HFFc6 (cell line): ENCODE results near the gene POSTN. TPM values are rescaled to one million over a fixed set of nuclear protein-coding genes. Genes with fewer than 3 reads are reported as not detected.
A peak's percentile ranks its signal among the peaks of the same experiment; 100 is the strongest.

Experiments
- DNase-seq: peaks from one replicate; pipeline ENCODE4 v3.0.0-alpha.2; 2018
- H3K27ac Mint-ChIP-seq: 2 replicates; pipeline ENCODE4 v1.8.0; 2020; ENCODE audit warnings: mild to moderate bottlenecking, mixed read lengths
- H3K27me3 Mint-ChIP-seq: 2 replicates; pipeline ENCODE4 v1.8.0; 2021; ENCODE audit warnings: mild to moderate bottlenecking, moderate library complexity, mixed read lengths; ENCODE audit not compliant: insufficient read depth
- H3K36me3 Mint-ChIP-seq: 2 replicates; pipeline ENCODE4 v1.8.0; 2021; ENCODE audit warnings: low read depth, mixed read lengths
- H3K4me1 Mint-ChIP-seq: 2 replicates; pipeline ENCODE4 v1.8.0; 2020; ENCODE audit warnings: low read depth, mixed read lengths
- H3K4me3 Mint-ChIP-seq: 2 replicates; pipeline ENCODE4 v1.8.0; 2020; ENCODE audit warnings: mild to moderate bottlenecking, moderate library complexity, mixed read lengths
- H3K9me3 Mint-ChIP-seq: 2 replicates; pipeline ENCODE4 v1.8.0; 2020; ENCODE audit warnings: mild to moderate bottlenecking, mixed read lengths
- total RNA-seq, 6 experiments: library from RNA; stranded (reverse); fragmentation: NEBNext Ultra II Directional; extraction: Animal tissue kit (Norgen Biotek cat#: 25700); gene quantifications; 2 replicates in 1 of 6; 3 replicates in 5 of 6; pipeline ENCODE4 v1.2.3, GENCODE V29; 2021
- TF ChIP-seq, protein P1 (sequence below): fragments of 200-600 bp; sonication (generic); IDR thresholded peaks from 2 replicates; pipeline ENCODE4 v1.5.0; 2021; ENCODE audit warnings: antibody characterized with exemption, mild to moderate bottlenecking

The POSTN gene
- total RNA-seq, 6 experiments from 2014 or later, result 20.5 to 220 (median 23.5) TPM

GRCh38 chr13:37534676-37535075 lies 63.9 kb downstream of the POSTN start:
- peak overlapping the region; percentile 60; the same call in 1 of the 2 replicates for H3K27ac Mint-ChIP-seq
- TF ChIP-seq, protein P1, sequence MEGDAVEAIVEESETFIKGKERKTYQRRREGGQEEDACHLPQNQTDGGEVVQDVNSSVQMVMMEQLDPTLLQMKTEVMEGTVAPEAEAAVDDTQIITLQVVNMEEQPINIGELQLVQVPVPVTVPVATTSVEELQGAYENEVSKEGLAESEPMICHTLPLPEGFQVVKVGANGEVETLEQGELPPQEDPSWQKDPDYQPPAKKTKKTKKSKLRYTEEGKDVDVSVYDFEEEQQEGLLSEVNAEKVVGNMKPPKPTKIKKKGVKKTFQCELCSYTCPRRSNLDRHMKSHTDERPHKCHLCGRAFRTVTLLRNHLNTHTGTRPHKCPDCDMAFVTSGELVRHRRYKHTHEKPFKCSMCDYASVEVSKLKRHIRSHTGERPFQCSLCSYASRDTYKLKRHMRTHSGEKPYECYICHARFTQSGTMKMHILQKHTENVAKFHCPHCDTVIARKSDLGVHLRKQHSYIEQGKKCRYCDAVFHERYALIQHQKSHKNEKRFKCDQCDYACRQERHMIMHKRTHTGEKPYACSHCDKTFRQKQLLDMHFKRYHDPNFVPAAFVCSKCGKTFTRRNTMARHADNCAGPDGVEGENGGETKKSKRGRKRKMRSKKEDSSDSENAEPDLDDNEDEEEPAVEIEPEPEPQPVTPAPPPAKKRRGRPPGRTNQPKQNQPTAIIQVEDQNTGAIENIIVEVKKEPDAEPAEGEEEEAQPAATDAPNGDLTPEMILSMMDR, result no peak
- peaks cover 26% of the 10 kb centered on the region for H3K4me1 Mint-ChIP-seq
- DNase-seq, result no peak
- peaks cover 25% of the 10 kb centered on the region for H3K36me3 Mint-ChIP-seq
- H3K9me3 Mint-ChIP-seq, result peaks cover 27% of the 10 kb centered on the region
- no peaks in the 10 kb centered on the region for H3K27me3 Mint-ChIP-seq
- H3K4me3 Mint-ChIP-seq, result no peak overlapping the region

GRCh38 chr13:37534181-37534580 lies 64.4 kb downstream of the POSTN start:
- Mint-ChIP-seq H3K4me3 (peak overlapping the region; percentile 28; the same call in 1 of the 2 replicates), H3K36me3 (peaks cover 27% of the 10 kb centered on the region)

DNA sequence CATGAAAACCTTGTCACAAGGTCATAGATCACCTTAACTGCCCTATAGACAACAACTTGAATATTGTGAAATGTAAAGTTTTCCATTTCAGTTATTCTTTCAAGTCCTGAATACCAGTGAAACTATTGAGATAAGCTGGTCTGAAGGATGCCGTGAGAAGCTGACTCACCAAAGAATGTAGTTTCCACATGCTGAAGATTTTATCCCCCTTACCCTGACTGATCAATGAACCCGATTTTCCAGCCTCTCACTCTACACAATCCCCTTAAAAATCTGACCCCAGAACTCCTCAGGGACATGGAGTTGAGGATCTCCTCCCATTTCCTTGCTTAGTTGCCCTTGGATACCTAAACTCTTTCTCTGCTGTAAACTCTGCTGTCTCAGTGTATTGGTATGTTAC lies 67.5 kb downstream of the POSTN start:
- Mint-ChIP-seq H3K4me1 (peaks cover 18% of the 10 kb centered on the region), H3K27ac (peak overlapping the region; percentile 63), H3K27me3 (no peaks in the 10 kb centered on the region), H3K4me3 (no peak overlapping the region), H3K9me3 (peaks cover 27% of the 10 kb centered on the region), H3K36me3 (peaks cover 27% of the 10 kb centered on the region)
- TF ChIP-seq, protein P1, result no peak
- peak; percentile 19 for DNase-seq

More at GRCh38 chr13:37534181-37534580, 64.4 kb downstream of the POSTN start:
- DNase-seq, result peak; percentile 61
- Mint-ChIP-seq H3K4me1 (peaks cover 21% of the 10 kb centered on the region), H3K9me3 (peaks cover 27% of the 10 kb centered on the region), H3K27me3 (no peaks in the 10 kb centered on the region), H3K27ac (peak overlapping the region; percentile 94)
- TF ChIP-seq, protein P1, result no peak

DNA sequence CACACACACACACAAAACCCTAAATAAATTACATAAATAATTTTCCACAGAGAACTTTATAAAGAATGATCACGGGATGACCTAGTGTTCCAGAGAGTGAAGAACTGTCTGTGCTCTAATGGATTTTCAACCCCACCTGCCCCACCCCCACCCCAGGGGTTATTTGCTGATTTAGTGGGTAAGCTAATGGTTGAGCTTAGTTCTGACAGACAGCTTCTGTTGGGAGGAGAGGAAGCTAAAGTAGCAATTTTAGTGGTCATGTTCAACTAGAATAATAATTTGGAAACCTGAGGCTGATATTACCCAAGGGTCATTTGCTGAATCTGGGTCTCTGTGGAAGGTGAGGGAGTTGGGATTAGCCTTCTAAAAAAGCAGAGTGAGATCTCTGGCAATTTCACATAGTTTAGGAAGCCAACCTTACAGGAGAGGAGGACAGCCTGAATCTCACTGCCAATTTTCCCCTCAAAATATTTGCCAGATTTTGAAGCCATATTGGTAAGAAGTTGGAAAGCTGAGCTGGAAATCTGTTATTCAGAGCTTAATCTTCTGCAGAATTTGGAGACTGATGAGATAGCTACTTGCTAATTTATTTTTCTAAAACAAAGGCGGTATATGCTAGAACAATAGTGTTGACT lies 68.7 kb downstream of the POSTN start:
- TF ChIP-seq, protein P1, result no peak
- Mint-ChIP-seq H3K27me3 (no peaks in the 10 kb centered on the region), H3K4me1 (peaks cover 17% of the 10 kb centered on the region), H3K9me3 (peaks cover 27% of the 10 kb centered on the region), H3K36me3 (peaks cover 27% of the 10 kb centered on the region), H3K27ac (no peak overlapping the region), H3K4me3 (no peak overlapping the region)
- DNase-seq, result no peak

DNA sequence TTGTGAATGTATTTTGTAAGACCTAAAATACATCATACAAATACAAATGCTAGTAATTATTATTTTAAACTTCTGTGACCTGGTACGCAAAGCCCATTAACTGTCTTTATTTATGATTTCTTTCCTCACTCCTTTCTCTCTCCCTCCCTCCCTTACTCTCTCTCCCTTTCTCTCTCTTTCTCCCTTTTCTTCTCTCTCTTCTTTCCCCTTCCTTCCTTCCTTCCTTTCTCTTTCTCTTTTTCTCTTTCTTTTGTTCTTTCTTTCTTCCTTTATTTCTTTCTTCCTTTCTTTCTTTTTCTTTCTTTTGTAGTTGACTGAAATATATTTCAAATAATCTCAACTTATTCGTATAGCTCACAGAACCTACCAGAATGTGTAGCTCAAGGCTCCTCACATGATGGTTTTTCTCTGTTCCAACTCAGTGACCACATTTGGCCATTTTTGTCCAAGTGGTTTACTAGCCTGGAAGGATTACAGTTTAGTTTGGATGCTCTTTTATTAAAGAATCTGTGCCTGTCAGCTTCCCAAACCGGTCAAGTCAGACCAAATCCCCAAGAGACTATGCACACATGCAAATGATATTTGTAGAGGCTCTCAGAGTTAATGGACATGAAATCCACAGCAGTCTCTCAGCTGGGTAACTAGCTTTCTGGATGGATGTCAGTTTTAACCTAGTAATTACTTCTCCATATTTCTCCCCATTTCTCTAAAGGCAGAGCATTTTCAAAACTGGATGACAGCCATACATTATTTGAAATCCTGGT lies 71.7 kb downstream of the POSTN start:
- Mint-ChIP-seq H3K4me3 (no peak overlapping the region), H3K4me1 (no peaks in the 10 kb centered on the region), H3K27me3 (no peaks in the 10 kb centered on the region), H3K36me3 (peaks cover 21% of the 10 kb centered on the region), H3K9me3 (peaks cover 16% of the 10 kb centered on the region), H3K27ac (no peak overlapping the region)
- DNase-seq, result no peak
- TF ChIP-seq, protein P1, result no peak
